Measurements from ENCODE around the gene NAT9. TPM values are rescaled to one million over a fixed set of nuclear protein-coding genes. Genes with fewer than 3 reads are reported as not detected.

Gene NAT9
- total and polyA plus RNA-seq, 2 of the 4 experiments (the other 2 are of a cell fraction), result 48.9 to 62.0 TPM

DNA sequence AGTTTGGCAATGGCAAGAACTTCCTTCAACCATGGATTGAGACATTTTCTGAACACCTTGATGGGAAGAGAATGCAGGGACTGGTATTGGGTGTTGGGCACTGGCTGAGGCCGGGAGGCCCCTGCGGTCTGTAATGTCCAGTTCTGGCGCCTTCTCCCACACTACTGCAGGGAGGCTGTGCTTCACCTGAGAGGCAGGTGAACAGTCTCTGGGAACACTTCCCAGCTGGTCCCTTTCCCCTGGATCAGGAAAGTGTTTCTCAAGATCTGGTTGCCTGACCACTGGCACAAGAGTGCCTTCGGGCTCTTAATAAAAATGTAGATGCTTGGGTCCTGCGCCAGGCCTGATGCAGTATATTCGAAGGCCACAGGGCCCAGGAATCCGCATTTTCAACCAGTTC is 28.5 kb upstream of the NAT9 start:
- DNase-seq, result no peak
- H3K9me3 ChIP-seq (ENCODE audit: control insufficient read depth, insufficient read depth, low read length), result no peaks in the 10 kb centered on the region
- dilution Hi-C loops (cut with HindIII; ENCODE audit: low sequenced_read_pairs, unreplicated experiment) (no loop called here), in situ Hi-C loops (cut with MboI; ENCODE audit: low sequenced_read_pairs) (no loop called here), intact Hi-C loops (cut with micrococcal nuclease) (no loop called here)
- no peak overlapping the region for H4K8ac ChIP-seq (ENCODE audit: low read depth in 2 of 2, low read length in 2 of 2)
- no peak overlapping the region for H3K4me2 ChIP-seq (ENCODE audit: low read depth, low read length)
- no peaks in the 10 kb centered on the region for H3K27me3 ChIP-seq (ENCODE audit: control insufficient read depth, insufficient read depth, low read length)
- H2BK15ac ChIP-seq (ENCODE audit: low read depth, low read length), result no peak overlapping the region
- H3K18ac ChIP-seq (ENCODE audit: low read depth, low read length), result no peak overlapping the region
- H2BK120ac ChIP-seq (ENCODE audit: low read depth, low read length), result no peak overlapping the region
- BruUV-seq (replicated peaks), result no TSS peak
- H2AFZ ChIP-seq (replicated peaks; ENCODE audit: low read length, poor library complexity), result no peak overlapping the region
- no peak overlapping the region for H3K56ac ChIP-seq (ENCODE audit: extremely low read depth, insufficient read depth, low read length)
- TF ChIP-seq FOS (IDR thresholded peaks at IDR 0.05; ENCODE audit: low read depth, low read length) (no peak), RCOR1 (IDR thresholded peaks at IDR 0.05; ENCODE audit: insufficient replicate concordance, low read length) (no peak), RAD21 (IDR thresholded peaks at IDR 0.05; ENCODE audit: low read length) (no peak), MAZ (IDR thresholded peaks at IDR 0.05; ENCODE audit: borderline replicate concordance, low read depth, low read length) (no peak), SMC3 (IDR thresholded peaks at IDR 0.05; ENCODE audit: low read depth, low read length) (no peak), BHLHE40 (IDR thresholded peaks at IDR 0.05; ENCODE audit: low read depth, low read length) (no peak), MXI1 (IDR thresholded peaks at IDR 0.05; ENCODE audit: borderline replicate concordance, low read depth, low read length) (no peak), CEBPB (IDR thresholded peaks at IDR 0.05; ENCODE audit: low read depth, low read length) (no peak)
- TF ChIP-seq, protein P1, sequence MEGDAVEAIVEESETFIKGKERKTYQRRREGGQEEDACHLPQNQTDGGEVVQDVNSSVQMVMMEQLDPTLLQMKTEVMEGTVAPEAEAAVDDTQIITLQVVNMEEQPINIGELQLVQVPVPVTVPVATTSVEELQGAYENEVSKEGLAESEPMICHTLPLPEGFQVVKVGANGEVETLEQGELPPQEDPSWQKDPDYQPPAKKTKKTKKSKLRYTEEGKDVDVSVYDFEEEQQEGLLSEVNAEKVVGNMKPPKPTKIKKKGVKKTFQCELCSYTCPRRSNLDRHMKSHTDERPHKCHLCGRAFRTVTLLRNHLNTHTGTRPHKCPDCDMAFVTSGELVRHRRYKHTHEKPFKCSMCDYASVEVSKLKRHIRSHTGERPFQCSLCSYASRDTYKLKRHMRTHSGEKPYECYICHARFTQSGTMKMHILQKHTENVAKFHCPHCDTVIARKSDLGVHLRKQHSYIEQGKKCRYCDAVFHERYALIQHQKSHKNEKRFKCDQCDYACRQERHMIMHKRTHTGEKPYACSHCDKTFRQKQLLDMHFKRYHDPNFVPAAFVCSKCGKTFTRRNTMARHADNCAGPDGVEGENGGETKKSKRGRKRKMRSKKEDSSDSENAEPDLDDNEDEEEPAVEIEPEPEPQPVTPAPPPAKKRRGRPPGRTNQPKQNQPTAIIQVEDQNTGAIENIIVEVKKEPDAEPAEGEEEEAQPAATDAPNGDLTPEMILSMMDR (conservative IDR thresholded peaks at IDR 0.05; ENCODE audit: low read depth, low read length), result no peak
- H3K36me3 ChIP-seq (ENCODE audit: control insufficient read depth, insufficient read depth, low read length), result peaks cover 17% of the 10 kb centered on the region
- H2BK5ac ChIP-seq (ENCODE audit: low read depth, low read length, poor library complexity, severe bottlenecking), result no peak overlapping the region
- H3K9me1 ChIP-seq (ENCODE audit: insufficient read depth, low read length), result no peaks in the 10 kb centered on the region
- ChIA-PET CTCF (no interaction called here), POLR2A (ENCODE audit: unreplicated experiment) (no interaction called here)
- no peak overlapping the region for H2AK9ac ChIP-seq (replicated peaks; ENCODE audit: low read depth, low read length, poor library complexity)
- no peak overlapping the region for H2BK20ac ChIP-seq (ENCODE audit: low read depth, low read length)
- no peaks in the 10 kb centered on the region for H3K4me1 ChIP-seq (ENCODE audit: control insufficient read depth, insufficient read depth, low read length)
- WGBS, 2 experiments (ENCODE audit: extremely low coverage in 2 of 2, insufficient read length in 1 of 2), result 89% methylated on average over 6 of the region's 7 CpGs; no CpG with 5 or more reads in 1 of the 2 experiments
- H3K4me3 ChIP-seq (ENCODE audit: insufficient read depth, low read depth, low read length), result no peak overlapping the region
- no peak overlapping the region for H3K27ac ChIP-seq (ENCODE audit: insufficient read depth, low read length)
- H2AK5ac ChIP-seq (ENCODE audit: low read depth, low read length), result no peak overlapping the region
- H4K20me1 ChIP-seq (ENCODE audit: insufficient read depth, low read length), result no peaks in the 10 kb centered on the region; the same call in 1 of the 2 replicates
- no peak overlapping the region for H3K14ac ChIP-seq (replicated peaks; ENCODE audit: low read depth, low read length)
- H3K79me1 ChIP-seq (ENCODE audit: low read depth in 1 of 2, low read length in 2 of 2), result no peaks in the 10 kb centered on the region
- H4K91ac ChIP-seq (ENCODE audit: insufficient read depth, low read depth, low read length), result no peak overlapping the region
- no peak overlapping the region for H3K9ac ChIP-seq (ENCODE audit: low read depth, low read length)
- no peak for ATAC-seq (ENCODE audit: low read depth)
- H3K23ac ChIP-seq (ENCODE audit: low read depth, low read length), result no peak overlapping the region
- no peak overlapping the region for H4K5ac ChIP-seq (ENCODE audit: low read depth, low read length)
- no peak overlapping the region for H3K4ac ChIP-seq (ENCODE audit: low read depth, low read length)

All from IMR-90 (cell line).